Measurements from ENCODE around the gene BCLAF1.
"Not testable (repeated sequence)": the region's sequence is repeated elsewhere in the genome, so short reads cannot be mapped to it uniquely, and the experiment has no call there.

The BCLAF1 gene

DNA sequence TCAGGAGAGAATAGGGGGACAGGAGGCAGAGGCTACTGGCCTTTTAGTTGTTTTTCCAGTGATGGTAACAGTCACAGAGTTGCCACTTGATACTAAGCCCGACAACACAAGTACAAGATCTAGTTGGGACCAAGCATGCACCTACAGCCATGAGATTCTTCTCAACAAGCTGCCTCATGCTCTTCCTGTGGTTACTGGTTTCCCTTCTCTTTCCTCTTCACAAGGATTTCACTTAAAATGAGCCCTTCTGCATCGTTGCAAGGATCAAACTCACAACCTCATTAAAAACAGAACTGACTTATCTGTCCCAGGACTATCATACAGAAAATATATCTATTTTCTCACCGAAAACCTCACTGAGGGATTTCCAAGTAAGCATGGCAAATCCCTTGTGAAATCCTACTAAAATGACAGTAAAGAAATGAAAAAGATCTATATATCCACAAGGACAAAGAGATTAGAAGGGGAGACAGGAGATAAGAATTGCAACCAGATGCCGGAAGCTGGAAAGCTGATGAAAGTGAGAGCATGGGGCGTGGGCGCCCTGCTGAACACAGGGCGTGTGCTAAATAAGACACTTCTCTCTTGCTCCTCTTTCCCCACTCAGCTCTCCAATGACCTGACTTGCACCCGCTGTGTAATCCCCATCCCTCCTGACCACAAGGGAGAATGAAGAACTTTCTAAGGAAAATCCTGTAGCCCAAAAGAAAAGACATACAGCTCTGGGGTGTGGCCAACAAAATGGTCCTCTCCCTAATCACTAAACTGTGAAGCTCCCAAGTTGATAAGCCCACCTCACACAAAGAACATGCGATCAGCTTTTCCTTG is 53.0 kb downstream of the BCLAF1 start:
- no peak for DNase-seq

DNA sequence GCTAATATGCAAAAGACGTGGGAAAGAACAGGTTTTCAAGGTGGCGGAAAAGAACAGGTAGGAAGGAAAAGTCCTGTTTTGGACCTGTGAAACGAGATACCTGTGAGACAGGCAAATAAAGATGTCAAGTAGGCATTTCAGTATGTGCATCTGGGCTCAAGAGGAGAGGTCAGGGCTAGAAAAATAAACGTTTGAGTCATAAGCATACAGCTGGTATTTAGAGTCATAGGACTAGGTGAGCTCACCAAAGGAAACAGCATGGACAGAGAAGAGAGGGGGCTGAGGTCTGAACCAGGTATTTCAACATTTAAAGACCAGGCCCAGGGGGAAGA is 54.4 kb downstream of the BCLAF1 start:
- DNase-seq, result no peak

DNA sequence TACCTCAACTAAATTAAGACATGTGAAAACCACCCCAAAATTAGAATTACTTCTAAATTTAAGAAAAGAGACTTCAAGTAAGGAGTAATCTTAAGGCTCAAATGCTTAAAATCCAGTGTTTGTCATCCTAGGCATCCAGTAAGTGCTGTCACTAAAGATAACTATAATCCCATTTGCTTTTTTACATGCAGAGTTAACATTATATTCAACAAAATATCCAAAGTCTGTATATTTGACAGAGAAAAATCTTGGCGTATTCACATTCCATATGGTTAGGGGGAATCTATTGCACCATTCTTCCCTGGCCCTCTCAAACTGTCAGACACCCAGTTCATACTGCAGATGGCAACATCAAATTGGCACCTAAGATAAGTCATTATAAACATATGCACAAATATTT is 56.9 kb downstream of the BCLAF1 start:
- DNase-seq, result no peak

DNA sequence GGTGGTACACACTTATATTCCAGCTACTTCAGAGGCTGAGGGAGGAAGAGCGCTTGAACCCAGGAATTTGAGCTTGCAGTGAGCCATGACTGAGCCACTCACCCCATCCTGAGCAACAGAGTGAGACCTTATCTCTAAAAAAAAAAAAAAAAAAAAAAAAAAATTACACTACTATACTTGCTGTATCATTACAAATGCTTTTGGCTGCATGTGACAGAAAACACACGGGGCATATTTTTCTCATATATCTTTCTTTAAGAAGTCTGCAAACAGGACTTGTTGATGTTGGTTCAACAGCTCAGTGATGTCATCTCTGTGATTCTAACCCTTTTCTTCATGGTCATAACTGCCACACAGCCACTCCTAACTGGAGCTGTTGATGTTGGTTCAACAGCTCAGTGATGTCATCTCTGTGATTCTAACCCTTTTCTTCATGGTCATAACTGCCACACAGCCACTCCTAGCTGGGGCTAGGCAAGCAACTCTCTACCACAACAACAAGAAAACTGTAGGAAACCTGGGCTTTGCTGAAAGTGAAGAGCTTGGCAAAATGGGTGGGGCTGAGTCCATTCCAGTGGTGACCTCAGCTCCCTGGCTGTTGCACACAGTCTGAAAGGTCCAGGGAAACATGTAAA is 59.3 kb downstream of the BCLAF1 start:
- DNase-seq, result no peak

DNA sequence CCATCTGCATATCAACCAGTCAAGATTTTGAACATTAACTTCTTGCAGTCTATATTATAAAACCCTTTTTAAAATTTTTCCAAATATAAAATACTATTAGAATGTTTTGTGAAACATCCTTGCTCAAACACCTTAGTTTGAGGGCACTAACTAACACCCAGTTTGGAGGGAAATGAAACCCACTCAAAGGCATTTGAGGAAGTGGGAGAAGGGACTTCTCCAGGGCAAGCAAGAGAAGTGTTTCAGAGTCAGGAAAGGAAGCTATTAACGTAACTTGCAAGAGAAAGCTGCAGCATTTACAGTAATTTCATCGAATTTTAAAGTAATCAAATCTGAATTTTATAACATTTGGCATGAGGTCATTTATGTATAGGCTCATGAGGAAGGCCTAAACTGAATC is 60.8 kb downstream of the BCLAF1 start:
- peak; percentile 57 for DNase-seq

DNA sequence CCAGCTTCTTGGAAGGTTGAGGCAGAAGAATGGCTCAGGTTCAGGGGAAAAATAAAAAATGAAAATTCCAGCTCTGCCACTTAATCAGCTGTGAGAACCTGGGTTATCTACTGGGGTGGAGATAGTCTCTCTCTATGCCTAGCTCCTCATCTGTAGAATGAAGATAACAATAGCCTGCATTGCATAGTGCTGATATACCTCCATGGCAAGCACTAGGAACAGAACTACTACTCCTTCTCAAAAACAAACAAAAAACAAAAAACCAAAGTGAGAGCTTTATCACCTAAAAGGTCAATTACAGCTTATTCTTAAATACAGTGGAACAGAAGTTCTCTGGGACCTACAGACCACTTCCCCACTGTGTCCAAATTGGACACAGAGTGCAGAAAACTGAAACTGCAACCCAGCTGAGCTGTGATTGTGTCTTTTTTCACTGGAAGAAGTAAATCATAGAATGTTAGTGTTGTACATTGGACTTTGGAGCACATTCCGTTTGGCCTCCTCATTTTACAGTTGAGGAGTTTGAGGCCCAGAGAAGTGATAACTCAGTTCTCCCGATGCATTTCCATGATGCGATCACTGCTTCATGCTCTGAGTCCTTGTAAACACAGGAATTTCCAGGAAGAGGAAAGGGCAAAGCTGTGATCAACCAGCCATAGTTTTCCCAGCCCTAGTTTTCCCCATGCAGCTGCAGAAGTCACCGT is 62.8 kb downstream of the BCLAF1 start:
- DNase-seq, result no peak

DNA sequence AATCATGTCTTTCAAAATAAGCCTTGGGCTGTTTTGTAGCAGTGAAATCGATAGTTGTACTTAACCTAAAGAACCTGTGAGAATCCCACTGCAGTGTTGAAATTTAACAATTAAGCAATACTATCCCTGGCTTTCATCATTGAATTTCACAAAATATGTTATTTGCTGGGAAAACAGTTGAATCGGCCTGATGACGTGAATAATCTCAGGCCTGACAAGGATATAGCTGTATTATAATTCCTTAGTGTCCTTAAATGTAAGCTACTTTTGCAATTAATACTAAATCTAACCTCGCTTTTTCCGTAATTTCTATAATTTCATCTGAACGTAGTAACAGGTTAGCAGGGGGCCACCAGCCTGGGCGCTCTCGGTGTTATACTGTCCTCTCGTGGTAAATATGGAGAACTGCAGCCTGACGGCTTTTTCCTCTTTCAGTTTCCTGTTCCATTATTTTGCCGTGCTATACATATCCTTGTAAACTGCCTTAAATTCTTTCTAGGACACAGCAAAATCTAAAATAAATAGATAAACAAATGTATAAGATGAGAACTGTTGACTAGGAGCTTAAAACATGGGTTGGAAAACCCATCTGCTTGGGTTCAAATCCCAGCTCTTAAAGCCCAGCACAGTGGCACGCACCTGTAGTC is 63.5 kb downstream of the BCLAF1 start:
- DNase-seq, result peak; percentile 7

DNA sequence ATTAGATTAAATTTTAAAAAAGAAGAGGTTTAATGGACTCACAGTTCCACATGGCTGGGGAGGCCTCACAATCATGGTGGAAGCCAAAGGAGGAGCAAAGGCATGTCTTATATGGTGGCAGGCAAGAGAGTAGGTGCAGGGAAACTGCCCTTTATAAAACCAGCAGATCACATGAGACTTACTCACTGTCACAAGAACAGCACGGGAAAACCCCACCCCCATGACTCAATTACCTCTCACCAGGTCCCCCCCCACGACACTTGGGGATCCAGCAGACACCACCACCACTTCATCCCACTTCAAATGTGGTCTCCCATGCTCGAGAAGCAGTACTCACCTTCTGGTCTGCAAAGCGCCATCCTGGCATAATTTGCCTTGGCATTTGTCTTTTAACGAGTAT is 64.2 kb downstream of the BCLAF1 start:
- no peak for DNase-seq

DNA sequence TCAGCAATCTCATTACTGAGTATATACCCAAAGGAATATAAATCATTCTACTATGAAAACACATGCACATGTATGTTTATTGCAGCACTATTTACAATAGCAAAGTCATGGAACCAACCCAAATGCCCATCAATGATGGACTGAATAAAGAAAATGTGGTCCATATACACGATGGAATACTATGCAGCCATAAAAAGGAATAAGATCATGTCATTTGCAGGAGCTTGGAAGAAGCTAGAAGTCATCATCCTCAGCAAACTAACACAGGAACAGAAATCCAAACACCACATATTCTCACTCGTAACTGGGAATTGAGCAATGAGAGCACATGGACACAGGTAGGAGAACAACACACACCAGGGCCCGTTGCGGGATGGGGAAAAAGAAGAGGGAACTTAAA is 64.7 kb downstream of the BCLAF1 start:
- DNase-seq, result not testable (repeated sequence)

DNA sequence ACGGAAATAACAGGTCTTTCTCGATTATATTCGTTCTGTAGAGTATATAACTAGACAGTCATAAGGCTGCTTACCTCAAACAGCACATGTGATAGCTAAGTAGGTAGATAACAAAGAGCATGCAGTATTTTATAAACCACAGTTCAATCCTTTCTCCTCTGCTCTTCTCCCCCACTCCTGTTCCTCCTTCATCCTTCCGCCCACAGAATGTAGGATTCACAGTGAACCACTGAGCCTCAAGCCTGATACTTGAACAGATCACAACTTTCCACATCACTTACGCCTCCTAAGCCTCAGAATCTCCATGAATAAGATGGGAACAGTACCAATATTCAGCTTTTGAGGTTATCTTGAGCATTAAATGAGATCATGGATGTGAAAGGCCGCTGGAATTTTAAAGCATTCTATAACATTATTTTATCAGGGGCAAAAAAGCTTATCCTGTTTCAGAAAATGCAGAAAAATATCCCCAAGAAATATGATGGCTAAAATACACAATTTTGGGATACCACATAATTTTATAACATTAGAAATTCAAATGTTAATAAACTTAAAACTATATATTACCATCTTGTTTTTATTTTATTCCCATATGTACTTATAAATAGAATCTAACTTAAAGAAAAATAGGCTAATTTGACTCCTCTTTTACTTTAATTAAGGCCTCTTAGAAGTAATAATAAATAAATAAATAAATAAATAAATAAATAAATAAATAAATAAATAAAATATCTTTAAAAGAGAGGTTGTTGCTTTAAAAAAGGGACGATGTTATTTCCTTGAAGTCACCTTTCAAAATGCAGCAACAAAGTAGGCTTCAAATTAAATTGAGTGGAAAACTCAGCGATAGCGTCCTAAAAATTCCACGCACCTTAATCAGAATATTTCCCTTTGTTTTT is 72.9 kb downstream of the BCLAF1 start:
- DNase-seq, result no peak

DNA sequence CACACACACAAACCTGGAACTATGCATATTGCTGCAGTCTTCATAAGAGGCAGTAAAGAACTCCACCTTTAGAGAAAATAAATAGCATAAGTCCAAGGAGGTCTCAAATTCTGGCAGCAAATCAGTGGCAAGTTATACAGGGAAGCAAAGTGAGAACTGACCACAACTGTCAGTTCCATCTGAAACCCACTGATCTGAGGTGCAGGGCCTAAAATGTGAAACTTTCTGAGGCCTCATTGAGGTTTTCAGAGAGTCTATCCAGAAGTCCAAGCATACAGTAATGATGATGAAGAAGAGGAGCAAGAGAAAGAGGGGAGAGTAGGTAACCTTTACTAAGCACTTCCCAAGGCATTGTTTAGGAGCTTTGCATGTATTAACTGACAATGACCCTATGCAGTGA is 75.8 kb downstream of the BCLAF1 start:
- DNase-seq, result no peak

DNA sequence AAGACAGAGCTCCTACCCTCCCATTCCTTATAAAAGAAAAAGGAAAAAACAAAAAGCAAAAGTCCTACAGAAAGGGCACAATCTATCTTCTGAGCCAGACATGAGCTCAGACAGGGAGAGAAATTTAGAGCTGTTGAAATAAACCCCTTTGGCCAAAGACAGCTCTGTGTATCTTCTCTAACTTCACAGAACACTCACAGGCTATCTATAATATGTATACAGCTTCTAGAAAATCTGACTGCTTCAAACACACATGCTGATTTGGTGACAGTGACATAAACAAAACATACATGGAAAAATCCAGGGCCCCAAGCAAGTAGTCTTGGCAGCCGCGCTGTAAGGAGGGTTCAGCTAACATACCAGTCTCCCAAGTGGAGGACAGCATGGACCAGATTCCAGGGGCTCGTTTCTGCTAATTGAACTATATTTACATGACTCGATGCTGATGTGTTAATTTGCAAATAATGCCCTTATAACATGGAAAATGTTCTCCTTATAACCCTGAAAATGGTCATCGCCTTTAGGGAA is 76.6 kb downstream of the BCLAF1 start:
- DNase-seq, result no peak

DNA sequence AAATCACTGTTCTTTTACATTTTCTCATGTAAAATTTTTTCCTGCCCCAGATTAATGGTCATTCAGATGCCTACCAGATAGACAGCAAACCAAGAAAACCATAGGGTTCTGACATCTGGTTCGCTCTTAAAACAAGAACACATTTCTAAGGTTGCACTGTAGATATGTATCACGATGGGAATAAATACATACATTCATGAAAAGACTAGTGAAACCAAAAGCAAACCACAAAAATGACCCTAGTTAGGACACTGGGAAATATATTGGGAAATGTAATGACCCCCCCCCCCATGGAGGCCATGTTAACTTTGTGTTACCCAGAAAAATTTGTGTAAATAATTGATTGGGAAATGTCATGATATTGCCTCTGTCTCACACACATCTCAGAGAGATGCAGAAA is 77.0 kb downstream of the BCLAF1 start:
- DNase-seq, result no peak

DNA sequence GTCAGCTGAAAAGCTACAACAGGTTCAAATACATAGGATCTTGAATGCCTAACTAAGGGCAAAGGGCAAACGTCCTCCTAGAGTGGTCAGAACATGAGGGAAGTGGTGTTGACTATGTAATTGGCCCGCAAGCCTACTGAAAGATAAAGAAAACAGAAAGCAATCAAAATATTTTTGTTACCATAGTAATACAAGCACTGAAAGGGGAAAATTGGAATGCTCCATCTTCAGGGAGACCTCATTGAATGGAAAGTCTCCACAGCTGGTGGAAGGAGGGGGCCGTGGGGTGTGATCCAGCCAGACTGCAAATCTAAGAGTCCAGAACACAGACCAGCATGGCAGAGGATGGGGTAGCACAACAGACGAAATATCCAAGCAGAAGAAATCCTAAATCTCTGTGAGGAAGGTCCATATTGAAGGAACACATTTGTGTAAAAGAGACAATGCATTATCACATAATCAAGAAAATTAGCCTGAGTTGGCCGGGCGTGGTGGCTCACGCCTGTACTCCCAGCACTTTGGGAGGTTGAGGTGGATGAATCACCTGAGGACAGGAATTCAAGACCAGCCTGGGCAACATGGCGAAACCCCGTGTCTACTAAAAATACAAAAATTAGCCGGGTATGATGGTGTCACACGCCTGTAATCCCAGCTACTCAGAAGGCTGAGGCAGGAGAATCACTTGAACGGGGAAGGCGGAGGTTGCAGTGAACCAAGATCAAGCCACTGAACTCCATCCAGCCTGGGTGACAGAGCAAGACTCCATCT is 79.1 kb downstream of the BCLAF1 start:
- DNase-seq, result no peak

DNA sequence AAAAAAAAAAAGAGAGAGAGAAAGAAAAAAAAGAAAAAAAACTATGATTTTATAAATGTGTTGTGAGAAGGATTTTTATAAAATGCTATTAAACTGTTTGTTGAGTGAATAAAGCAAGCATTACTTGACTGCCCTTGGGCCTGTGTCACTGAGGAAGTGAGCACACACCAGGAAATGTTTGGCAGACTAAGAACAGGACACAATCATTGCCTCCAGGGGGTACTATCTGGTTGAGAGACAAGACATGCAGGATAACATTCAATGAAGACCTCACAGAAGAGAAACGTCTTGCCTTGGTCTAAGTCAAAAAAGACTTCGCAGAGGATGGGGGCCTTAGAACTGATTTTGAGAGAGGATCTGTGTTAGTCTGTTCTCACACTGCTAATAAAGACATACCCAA is 80.2 kb downstream of the BCLAF1 start:
- DNase-seq, result no peak

DNA sequence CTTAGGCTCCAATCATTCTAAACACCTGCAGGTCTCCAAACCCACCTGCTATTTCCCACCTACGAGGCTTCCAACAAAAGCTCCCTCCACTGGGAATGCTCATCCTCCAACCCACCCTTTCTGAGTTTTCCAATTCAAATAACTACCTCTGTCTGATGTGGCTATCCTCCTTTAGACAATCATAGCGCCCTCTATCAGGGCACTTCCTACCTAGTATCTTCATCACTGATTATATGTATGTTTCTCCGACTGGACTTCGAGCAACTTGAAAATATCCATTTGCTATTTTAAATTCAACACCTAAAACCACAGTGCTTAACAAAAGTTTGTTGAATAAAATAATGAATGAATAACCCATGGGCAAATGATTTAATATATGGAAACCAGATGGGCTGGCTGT is 80.9 kb downstream of the BCLAF1 start:
- no peak for DNase-seq
